HG03045 (cell line): ENCODE data around the gene NR1H2.
"Not testable (repeated sequence)": the region's sequence is repeated elsewhere in the genome, so short reads cannot be mapped to it uniquely, and the experiment has no call there.

ENCODE experiments used
- ATAC-seq: cut with Tn5 transposase; IDR thresholded peaks from one replicate; pipeline ENCODE4 v1.9.1; 2021; ENCODE audit warnings: mild to moderate bottlenecking, moderate library complexity; ENCODE audit not compliant: unreplicated experiment

NR1H2 gene

DNA sequence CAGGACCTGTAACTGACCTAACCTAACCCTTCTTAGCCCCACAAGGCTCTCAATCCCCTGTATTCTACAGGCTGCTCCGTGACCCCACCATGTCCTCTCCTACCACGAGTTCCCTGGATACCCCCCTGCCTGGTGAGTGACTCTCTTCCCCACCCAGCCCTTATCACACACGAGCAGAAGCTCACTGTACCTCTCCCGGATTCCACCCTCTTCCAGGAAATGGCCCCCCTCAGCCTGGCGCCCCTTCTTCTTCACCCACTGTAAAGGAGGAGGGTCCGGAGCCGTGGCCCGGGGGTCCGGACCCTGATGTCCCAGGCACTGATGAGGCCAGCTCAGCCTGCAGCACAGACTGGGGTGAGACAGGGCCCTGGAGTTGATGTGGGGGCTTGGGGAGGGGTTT lies 1.3 kb downstream of the NR1H2 start:
- ATAC-seq: no peak

DNA sequence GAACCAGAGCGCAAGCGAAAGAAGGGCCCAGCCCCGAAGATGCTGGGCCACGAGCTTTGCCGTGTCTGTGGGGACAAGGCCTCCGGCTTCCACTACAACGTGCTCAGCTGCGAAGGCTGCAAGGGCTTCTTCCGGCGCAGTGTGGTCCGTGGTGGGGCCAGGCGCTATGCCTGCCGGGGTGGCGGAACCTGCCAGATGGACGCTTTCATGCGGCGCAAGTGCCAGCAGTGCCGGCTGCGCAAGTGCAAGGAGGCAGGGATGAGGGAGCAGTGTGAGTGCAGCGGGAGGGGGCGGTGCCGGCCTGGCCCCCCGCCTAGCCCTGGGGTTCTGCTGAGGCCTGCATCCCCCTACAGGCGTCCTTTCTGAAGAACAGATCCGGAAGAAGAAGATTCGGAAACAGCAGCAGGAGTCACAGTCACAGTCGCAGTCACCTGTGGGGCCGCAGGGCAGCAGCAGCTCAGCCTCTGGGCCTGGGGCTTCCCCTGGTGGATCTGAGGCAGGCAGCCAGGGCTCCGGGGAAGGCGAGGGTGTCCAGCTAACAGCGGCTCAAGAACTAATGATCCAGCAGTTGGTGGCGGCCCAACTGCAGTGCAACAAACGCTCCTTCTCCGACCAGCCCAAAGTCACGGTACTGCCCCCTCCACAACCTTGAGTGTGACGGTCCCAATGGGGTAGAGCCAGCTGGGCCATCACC lies 2.1 kb downstream of the NR1H2 start:
- no peak for ATAC-seq

DNA sequence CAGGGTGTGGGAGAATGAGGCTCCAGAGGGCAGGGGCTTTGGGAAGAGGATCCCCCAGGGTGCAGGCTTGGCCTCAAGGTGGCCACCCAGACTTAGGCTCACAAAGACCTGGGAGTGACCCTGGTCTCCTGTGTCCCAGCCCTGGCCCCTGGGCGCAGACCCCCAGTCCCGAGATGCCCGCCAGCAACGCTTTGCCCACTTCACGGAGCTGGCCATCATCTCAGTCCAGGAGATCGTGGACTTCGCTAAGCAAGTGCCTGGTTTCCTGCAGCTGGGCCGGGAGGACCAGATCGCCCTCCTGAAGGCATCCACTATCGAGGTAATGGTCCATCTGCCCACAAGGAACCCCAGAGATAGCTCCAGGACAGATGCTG lies 2.6 kb downstream of the NR1H2 start:
- ATAC-seq: no peak

DNA sequence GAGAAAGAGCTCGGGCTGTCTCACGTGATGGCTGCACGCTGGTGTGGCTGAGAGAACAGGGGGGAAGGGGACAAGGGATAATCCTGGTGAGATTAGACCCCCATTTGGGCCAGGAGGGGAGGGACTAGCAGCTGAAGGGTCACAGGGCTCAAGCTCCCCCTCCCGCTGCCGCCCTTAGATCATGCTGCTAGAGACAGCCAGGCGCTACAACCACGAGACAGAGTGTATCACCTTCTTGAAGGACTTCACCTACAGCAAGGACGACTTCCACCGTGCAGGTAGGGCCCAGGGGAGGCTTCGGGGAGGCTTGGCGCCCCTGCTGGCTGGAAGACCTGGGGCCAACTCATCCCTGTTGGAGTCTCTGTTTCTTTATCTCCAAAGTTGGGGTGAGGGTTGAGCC lies 3.3 kb downstream of the NR1H2 start:
- ATAC-seq: no peak

DNA sequence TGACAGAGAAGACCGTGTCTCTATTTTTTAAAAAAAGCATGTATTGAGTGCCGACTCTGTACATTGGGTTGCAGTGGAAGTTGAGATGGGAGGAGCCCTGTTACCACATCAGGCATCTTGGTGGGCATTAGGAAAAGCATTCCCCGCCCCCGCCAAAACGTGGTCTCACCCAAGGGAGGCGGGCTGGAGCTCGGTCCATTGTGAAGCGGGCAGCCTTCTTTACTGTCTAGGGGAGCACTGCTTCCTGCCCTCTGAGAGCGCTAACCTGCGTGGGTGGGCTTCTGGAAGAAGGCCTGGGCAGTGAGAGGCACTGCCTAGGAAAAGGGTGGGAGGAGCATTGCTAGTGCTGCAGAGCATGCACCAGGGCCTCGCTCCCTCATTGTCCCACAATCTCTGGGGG lies 3.9 kb downstream of the NR1H2 start:
- no peak for ATAC-seq

DNA sequence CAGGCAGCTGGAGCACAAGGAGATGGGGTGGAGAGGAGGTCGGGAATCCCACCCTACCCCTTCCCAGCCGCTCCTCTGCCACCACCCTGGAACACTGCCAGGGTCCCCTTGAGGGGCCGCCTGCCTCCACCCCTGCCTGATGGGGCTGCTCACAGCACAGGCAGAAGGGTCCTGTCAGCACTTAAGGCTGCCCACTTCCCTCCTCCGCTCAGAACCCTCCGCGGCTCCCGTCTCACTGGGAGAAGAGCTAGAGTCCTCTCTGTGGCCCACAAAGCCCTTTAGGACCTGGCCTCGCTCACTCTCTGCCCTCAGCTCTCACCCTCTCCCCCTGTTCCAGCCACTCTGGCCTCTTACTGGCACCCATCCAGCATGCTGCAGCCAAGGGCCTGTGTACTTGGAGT lies 4.5 kb downstream of the NR1H2 start:
- no peak for ATAC-seq

DNA sequence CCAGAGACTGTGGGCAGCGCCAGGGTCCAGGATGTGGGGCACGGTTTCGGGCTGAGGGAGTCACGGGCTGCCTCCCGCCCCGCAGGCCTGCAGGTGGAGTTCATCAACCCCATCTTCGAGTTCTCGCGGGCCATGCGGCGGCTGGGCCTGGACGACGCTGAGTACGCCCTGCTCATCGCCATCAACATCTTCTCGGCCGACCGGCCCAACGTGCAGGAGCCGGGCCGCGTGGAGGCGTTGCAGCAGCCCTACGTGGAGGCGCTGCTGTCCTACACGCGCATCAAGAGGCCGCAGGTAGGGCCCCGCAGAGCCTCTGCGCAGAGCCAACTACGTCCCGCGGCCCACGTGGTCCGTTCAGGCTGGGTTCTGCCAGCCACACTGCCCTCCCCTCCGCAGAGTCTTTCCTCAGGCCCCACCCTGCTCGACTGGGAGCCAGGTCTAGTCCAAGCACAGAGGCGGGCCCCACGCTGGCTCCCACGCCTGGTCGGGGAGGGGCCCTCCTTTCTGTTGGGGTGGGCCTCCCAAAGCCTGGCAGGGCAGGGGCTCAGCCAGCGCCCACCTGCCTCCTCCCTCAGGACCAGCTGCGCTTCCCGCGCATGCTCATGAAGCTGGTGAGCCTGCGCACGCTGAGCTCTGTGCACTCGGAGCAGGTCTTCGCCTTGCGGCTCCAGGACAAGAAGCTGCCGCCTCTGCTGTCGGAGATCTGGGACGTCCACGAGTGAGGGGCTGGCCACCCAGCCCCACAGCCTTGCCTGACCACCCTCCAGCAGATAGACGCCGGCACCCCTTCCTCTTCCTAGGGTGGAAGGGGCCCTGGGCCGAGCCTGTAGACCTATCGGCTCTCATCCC lies 5.8 kb downstream of the NR1H2 start:
- no peak for ATAC-seq

DNA sequence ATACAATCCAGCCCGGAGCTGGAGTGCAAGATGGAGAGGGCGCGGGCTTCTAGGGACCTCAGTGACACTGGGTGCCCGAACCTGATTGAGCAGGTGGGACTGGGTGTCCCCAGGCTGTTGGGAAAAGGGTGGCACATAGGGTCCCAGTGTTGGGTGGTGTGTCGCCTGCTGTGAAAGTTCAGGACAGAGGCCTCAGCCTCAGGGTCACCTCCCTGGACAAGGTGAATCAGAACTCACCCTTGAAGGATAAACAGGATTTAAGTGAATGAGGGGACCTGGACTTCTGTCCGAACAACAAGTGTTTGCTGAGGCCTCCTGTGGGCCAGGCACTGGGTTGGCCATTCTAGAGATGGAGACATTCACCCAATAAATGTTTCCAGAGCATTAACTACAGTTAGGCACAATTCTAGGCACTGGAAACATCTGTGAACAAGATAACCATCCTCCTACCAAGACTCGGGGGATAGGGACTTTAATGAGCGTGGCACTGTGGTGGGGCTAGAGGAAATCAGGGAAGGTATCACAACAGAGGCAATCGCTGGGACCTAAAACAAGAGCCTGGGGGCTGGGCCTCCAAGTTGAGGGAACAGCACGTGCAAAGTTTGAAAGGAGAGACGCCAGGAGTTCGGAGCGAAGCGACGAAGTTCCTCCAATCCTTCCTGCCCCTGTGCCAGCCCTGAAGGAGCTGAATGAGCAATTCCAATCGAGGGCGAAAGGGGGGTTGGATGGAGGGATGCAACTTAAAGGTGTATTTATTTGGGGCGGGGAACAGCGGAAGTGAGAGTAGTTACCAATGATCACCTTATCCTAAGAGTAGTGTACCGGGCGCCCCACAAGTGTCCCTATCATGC lies 7.0 kb downstream of the NR1H2 start:
- peak; percentile 1 for ATAC-seq

DNA sequence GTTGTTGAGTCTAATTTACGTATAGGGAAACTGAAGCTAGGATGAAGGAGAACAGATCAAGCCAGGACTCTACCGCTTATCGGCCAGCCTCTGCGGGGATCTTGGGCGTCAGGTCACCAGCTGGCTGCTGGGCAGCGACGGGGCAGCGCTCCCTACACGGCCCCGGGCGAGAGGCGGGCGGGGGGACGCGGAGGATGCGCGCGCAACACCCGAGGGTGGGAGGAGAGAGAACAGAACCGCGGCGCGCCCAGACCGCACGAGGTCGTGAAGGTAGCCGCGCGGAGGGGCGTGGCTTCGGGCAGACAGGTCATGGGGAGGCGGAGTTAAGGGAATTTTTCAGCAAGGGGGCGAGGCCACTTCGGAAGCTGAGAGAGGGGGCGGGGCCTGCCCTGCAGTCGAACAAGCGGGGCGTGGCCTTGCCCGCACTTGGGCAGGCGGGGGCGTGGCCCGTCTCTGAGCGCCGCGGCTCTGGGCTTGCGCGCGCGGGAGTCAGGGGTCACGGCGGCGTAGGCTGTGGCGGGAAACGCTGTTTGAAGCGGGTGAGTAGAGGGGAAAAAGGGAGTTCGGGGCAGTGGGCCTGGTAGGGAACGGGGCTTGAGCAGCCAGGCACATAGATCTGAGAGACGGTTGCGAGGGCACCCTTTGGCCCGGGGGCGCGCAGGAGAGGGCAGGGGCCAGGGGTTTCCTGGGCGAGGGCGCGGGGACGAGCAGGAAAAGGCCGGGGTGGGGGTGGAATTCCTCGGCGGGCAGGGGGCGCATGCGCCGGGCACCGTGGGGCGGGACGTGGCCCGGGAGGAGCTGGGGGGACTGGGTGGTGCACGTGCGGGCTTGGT lies 7.8 kb downstream of the NR1H2 start, which contains the start of gene POLD1:
POLD1 (plus strand) TSS at position 496 of the 833 bp plus-strand sequence. CDS start 14,505 bp downstream, outside the sequence.
- ATAC-seq: peak; percentile 83

DNA sequence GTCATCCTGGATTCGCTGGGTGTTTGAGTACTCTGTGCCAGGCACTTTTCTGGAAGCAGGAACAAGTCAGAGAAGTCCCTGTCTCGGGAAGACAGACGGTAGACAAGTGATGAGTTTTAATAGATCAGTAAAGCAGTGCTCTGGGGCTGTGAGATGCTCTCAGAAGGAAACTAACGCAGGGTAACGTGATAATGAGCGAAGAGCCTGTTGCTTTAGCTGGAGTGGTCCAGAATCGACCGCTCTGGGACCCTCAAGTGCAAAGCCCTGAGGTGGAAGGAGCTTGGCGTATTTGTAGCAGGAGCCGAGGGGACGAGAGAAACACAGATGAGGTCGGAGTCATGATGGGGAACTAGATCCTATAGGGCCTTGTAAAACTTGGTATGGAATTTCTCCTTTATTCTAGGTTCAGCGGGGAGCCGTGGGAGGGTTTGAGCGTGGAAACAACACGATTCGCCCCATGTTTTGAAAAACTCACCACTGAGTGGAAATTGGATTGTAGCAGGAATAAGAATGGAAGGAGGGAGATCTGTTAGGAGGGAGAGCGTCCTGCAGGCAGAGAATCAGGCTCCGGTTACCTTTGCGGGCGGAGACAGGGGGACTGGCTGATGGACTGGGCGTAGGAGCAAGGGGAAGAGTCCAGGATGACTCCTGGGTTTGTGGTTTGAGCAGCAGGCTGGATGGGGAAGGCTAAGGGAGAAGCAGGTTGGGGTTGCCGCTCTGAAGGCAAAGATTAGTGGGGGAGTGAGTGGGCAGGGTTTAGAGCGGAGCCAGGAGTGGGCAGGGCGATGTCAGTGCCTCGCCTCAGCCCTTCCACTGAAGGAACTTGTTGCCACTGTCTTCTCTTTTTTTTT lies 8.7 kb downstream of the NR1H2 start:
- no peak for ATAC-seq

DNA sequence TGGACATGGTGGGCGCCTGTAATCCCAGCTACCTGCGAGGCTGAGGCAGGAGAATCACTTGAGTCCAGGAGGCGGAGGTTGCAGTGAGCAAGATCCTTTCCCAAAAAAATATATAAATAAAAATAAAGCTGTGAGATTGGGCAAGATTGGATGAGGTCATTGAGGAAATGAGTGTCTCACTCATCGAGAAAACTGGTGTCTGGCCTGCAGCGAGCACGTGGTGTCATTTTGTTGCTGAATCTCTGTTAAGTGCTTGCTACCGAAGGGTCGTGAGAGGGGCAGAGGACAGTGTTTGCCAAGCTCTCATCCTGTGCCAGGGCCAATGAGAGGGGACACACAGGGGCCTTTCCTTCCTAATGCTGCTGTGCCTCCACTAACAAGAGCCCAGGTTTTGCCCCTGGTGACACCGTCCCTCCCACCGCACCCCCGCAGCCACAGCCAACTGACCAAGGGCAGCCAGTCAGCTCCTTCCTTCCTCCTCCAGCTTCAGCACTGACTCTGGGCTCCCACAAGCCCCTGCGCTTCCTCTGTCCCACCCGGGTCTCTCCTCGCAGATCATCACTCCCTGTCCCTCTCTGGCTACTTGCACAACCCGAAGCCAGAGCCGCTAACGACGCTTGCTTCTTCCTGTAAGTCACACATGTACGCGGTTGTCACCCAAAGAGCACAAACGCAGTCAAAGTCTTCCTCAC lies 11.1 kb downstream of the NR1H2 start:
- no peak for ATAC-seq

DNA sequence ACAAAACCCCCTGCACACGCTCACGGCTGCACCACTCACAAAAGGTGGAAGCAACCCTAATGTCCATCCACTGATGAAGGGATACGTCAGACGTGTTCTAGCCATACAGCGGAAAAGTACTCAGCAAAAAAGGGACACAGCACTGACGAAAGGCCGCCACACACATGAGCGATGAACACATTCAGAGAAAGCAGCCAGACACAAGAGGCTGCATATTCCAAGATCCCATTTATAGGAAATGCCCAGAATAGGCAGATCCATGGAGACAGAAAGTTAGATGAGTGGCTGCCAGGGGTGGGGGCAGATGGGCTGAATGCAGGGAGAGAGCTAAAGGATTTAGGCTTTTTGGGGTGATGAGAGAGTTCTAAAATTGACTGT lies 11.6 kb downstream of the NR1H2 start:
- no peak for ATAC-seq

DNA sequence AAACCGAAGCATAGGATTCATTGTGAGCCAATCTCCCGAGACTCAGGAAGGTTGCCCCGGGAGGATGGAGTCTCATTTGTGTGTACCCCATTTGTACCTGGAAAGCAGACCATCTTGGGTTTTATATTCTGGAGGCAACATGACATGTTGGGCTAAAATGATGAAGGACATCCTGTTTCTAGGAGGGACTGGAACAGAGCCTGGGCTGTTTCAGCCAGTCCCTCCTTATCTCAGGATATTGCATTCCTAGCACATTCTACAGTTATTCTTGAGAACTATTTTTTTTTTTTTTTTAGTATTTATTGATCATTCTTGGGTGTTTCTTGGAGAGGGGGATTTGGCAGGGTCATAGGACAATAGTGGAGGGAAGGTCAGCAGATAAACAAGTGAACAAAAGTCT lies 14.0 kb downstream of the NR1H2 start:
- not testable (repeated sequence) for ATAC-seq

DNA sequence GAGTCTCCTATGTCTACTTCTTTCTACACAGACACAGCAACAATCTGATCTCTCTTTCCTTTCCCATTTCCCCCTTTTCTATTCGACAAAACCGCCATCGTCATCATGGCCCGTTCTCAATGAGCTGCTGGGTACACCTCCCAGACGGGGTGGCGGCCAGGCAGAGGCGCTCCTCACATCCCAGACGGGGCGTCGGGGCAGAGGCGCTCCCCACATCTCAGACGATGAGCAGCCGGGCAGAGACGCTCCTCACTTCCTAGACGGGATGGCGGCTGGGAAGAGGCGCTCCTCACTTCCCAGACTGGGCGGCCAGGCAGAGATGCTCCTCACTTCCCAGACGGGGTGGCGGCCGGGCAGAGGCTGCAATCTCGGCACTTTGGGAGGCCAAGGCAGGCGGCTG lies 14.7 kb downstream of the NR1H2 start:
- not testable (repeated sequence) for ATAC-seq

DNA sequence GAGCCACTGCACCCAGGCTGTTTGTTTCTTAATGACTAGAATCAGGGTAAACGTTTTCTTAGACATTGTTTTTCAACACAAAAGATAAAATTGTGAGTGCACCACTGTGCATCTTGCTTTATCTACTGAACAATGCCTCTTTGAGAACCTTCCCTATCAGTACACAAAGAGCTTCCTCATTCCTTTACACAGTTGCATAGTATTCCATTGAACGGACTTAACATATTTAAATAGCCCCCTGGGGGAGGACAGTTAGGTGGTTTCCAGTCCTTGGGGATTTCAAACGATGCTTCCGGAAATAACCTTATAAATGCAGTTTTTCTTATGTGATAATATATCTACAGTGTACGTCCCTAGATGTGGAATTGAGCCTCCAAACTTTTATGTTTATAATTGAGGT lies 16.5 kb downstream of the NR1H2 start:
- ATAC-seq: no peak

DNA sequence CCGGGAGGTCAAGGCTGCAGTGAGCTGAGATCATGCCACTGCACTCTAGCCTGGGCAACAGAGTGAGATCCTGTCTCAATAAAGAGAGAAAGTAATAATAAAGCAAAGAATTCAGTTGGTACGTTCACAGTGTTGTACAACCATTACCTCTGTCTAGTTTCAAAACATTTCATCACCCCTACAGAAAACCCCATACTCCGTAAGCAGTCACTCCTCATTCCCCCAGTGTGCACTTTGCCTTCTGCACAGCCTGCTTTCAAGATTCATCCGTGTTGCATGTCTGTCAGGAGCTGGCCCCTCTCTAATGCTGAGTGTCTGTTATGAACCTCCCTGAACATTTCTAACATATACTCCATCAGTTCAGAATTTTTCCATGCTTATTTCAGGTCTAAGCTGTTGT lies 17.3 kb downstream of the NR1H2 start:
- no peak for ATAC-seq

DNA sequence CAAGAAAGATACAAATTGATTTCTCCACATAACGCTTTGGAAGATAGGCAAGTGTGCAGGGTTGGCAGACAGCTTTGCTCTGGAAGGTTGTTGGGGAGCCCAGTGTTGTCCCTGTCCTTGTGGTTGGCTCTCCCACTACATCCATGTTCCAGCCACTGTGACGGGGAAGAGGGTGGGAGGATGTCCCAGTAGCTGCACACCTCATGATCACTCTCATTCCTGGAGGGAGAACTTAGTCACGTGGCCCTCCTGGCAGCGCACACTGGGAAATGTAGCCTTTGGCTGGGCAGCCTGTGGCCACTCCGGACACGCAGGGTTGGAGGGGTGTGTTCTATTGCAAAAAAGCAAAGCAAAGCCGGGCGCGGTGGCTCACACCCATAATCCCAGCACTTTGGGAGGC lies 17.8 kb downstream of the NR1H2 start:
- ATAC-seq: no peak

DNA sequence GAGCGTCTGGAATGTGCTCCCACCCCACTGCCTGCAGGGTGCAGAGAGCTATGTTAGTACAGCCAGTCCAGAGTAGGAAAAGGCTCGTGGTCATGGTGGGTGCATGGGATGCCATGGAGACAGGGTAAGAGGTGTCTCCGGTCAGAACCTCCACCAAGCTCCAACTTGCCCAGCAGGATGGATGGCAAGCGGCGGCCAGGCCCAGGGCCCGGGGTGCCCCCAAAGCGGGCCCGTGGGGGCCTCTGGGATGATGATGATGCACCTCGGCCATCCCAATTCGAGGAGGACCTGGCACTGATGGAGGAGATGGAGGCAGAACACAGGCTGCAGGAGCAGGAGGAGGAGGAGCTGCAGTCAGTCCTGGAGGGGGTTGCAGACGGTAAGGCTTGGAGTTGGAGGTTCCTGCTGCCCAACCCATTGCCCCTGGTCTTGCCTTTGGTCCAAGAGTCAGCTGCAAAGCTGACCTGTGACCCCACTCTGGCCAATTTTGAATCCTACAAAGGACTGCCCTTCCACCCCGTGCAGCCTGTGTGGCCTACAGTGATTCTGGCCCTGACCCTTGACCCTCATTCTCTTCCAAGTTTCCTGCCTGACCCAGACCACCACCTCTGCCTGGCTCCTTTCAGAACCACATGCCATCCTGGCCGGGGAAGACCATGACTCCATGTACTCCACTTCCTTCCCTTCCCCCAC lies 22.6 kb downstream of the NR1H2 start:
- ATAC-seq: no peak

DNA sequence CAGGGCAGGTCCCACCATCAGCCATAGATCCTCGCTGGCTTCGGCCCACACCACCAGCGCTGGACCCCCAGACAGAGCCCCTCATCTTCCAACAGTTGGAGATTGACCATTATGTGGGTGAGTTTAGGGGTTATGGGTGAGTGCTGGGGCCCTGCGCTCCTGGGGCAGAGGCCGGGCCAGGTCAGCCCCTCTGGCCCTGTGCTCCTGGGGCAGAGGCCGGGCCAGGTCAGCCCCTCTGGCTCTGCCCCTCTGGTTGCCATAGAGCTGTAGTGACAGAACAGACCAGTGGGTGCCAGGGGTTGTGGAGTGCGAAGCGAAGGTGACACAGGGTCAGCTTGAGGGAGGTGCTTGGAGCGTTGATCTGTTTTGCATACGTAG lies 23.1 kb downstream of the NR1H2 start:
- ATAC-seq: no peak
